OCI-LY3 (cell line): Measurements from ENCODE around the gene CNTFR.

ENCODE experiments used
- CTCF ChIP-seq: fragments of 200-600, 300-600 bp; sonication (generic); IDR thresholded peaks from 2 replicates; pipeline ENCODE4 v1.5.1; 2014; ENCODE audit warnings: antibody characterized with exemption, low read length, low read depth
- EZH2phosphoT487 ChIP-seq: fragments of 200-600 bp; shearing (Covaris generic); IDR thresholded peaks from 2 replicates; pipeline ENCODE4 v1.6.1; 2018; ENCODE audit warnings: antibody characterized with exemption, mixed run types, low read depth

- TF ChIP-seq CTCF (no peak), EZH2phosphoT487 (no peak)
Observed at GRCh38 chr9:34518896-34519295, 70.6 kb downstream of the CNTFR start.
